Activated CD4-positive, alpha-beta T cell treated with anti-CD3 and anti-CD28 coated beads, Interleukin-2, amount 10 ng/mL, durations not matched to agents 24 days and 14 days (primary cell): Measurements from ENCODE around the gene AGPAT3. TPM values are rescaled to one million over a fixed set of nuclear protein-coding genes. Genes with fewer than 3 reads are reported as not detected.

Experiments used
- DNase-seq: peaks from one replicate; pipeline ENCODE4 v3.0.0; 2022
- H3K27ac Mint-ChIP-seq: one replicate; pipeline ENCODE4 v1.8.0; 2022; ENCODE audit warnings: mild to moderate bottlenecking, mixed read lengths
- H3K27me3 Mint-ChIP-seq: one replicate; pipeline ENCODE4 v1.8.0; 2022; ENCODE audit warnings: mixed read lengths
- H3K36me3 Mint-ChIP-seq: one replicate; pipeline ENCODE4 v1.8.0; 2022; ENCODE audit warnings: low read depth, mild to moderate bottlenecking, mixed read lengths
- H3K4me1 Mint-ChIP-seq: one replicate; pipeline ENCODE4 v1.8.0; 2021; ENCODE audit warnings: mixed read lengths
- H3K4me3 Mint-ChIP-seq: one replicate; pipeline ENCODE4 v1.8.0; 2022; ENCODE audit warnings: mild to moderate bottlenecking, moderate library complexity, mixed read lengths
- H3K9me3 Mint-ChIP-seq: one replicate; pipeline ENCODE4 v1.8.0; 2021; ENCODE audit warnings: mixed read lengths
- intact Hi-C: fragments of 100-400 bp; cut with micrococcal nuclease; formaldehyde crosslinking; loops from one replicate; pipeline ENCODE4 v1.15.1; 2023
- total RNA-seq: library from RNA; stranded (reverse); gene quantifications from 2 replicates; pipeline ENCODE4 v1.2.3, GENCODE V29; 2022

The AGPAT3 gene
- total RNA-seq, 1 donor from 2014 or later: 127 TPM

DNA sequence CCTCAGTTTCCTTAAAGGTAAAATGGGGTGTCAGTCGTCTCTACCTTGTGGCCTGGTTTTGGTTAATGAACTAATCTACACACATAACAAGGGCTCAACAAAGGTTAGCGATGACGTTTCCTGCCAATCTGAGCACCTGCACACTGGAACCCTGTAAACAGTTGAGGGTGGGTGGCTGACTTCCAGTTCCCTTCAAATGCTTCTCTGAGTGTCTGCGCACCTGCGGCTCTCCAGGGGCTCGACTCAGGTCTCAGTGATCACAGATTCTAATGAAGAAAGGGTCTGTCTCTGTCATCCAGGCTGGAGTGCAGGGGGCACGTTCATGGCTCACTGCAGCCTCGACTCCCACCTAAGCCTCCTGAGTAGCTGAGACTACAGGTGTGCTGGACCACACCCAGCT lies 3.3 kb upstream of the AGPAT3 start:
- no peak for DNase-seq
- Mint-ChIP-seq H3K4me3 (no peak overlapping the region), H3K27ac (no peak overlapping the region), H3K9me3 (no peaks in the 10 kb centered on the region), H3K4me1 (peaks cover 12% of the 10 kb centered on the region), H3K27me3 (no peaks in the 10 kb centered on the region), H3K36me3 (peaks cover 3% of the 10 kb centered on the region)
- intact Hi-C loops: no loop called here

DNA sequence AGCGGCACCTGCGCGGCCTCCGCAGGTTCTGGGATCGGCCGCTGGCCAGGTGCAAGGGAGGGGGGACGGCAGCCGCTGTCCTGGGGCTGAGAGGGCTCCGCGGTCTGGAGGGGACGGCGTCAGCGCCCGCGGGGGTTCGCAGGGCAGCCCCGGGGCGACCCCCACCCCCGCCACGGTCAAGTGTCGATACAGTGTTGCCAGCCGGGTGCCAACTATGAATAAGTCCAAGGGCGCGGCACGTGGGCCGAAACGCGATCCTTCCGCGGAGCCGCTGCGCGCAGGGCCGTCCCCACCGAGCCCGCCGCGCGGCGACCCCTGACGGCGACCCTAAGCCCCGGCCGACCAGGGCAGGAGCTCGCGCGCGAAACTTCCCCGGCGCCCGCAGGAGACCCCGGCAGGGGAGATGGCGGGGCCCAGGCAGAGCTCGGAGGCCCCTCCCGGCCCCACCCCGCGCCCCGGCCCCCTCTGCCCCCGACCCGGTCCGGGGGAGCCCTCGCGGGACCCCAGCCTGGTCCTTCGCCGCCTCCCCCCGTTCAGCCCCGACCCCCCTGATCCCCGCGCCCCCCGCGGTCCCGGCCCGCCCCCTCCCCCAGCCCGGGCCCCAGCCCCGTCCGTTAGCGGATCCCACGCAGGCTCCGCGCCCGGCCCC lies 586 bp upstream of the AGPAT3 start:
- Mint-ChIP-seq H3K36me3 (peaks cover 29% of the 10 kb centered on the region), H3K27me3 (no peaks in the 10 kb centered on the region), H3K4me3 (peak overlapping the region; percentile 63), H3K4me1 (peaks cover 33% of the 10 kb centered on the region), H3K9me3 (no peaks in the 10 kb centered on the region), H3K27ac (peak overlapping the region; percentile 48)
- peak; percentile 81 for DNase-seq
- intact Hi-C loops: no loop called here

DNA sequence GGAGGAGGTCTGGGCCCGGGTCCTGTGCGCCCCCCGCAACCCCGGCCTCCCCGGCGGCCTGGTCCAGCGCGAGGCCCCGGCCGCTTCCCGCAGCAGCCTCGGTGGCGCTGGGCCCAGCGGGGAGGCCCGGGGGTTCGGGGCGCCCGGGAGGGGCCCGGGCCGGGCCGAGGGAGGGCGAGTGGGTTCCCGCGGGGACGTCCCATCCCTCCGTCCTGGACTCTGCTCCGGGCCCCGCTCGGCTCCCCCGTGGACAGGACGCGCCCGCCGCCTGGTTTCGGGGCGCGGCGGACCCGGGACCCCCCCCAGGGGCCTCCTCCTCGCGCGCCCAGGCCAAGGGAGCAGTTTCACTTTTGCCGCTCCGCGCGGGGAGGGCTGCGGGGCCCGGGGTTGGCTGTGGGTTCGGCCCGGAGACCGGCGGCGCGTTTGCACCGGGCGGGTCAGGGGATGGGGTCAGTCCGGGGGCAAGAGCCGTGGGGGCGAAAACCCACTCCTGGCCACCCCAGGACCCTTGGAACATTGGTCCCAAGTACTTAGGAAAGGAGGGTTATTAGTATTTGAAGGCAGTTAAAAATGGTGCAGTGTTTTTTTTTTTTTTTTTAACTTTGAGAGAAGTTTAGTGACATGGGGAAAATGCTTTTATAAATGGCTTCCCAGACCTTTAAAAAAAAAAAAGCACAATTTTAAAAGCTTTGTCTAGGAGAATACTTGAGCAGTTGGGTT lies 677 bp downstream of the AGPAT3 start:
- Mint-ChIP-seq H3K27ac (peak overlapping the region; percentile 94), H3K27me3 (no peaks in the 10 kb centered on the region), H3K4me1 (peaks cover 33% of the 10 kb centered on the region), H3K36me3 (peaks cover 33% of the 10 kb centered on the region), H3K9me3 (no peaks in the 10 kb centered on the region), H3K4me3 (peak overlapping the region; percentile 90)
- intact Hi-C loops: loop anchor here (1.0 to 2.0 kb wide), 7 partner anchors 9 to 147 kb away; partner anchors contain the start of gene TRAPPC10
- DNase-seq: peak; percentile 92

DNA sequence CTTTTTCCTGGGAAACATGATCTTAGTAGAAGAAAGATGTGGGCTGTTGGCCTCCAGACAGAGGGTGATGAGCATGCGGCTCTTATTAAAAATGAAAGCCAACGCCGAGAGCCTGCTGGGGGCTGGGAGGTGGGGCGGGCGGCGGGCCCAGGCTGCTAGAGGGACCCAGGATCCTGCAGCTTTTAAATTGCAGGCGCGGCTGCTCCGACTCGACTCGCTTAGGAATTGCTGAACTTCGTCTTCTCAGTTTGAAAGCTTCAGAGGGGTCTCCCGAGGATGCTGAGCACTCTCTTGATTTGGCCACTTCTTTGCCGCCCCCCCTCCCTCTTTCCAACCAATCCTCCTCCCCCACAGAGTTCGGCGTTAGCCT lies 1.2 kb downstream of the AGPAT3 start:
- Mint-ChIP-seq H3K27ac (peak overlapping the region; percentile 94), H3K4me3 (peak overlapping the region; percentile 90), H3K4me1 (peaks cover 36% of the 10 kb centered on the region), H3K36me3 (peaks cover 37% of the 10 kb centered on the region), H3K9me3 (no peaks in the 10 kb centered on the region), H3K27me3 (no peaks in the 10 kb centered on the region)
- DNase-seq: peak; percentile 77
- intact Hi-C loops: loop anchor here (1.0 to 2.0 kb wide), 7 partner anchors 8 to 147 kb away; partner anchors contain the start of gene TRAPPC10

DNA sequence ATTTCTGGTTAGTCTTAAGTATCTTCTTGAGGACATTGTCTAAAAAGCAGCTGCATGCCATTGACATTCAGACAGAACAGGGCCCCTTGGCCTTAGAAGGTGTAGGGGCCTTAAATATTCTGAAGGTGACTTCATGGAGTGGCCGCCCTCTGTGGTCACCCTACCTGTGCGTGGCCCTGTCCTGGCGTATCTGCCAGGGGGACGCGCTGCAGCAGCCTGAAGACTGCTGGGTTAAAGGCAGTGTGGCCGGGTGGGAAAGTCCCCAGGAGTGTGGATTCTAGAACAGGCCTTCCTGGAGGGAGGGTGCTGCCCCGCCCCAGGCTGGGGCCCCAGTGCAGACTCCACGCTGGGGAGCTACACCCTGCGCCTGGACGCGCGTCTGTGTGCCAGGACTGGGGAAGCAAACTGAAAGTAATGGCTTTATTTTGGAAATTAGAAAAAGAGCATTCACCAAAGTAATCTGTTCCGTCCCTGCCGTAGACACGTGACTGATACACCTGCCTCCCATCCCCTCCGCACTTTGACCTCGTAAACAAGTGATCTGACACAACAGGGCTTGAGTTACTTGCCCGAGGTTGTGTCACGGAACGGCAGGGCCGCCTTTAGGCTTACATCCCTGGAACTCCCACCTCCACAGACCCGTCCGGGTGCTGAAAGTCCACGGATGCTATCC lies 1.8 kb downstream of the AGPAT3 start:
- H3K9me3 Mint-ChIP-seq: no peaks in the 10 kb centered on the region
- H3K4me3 Mint-ChIP-seq: peak overlapping the region; percentile 90
- peak; percentile 86 for DNase-seq
- H3K36me3 Mint-ChIP-seq: peaks cover 41% of the 10 kb centered on the region
- intact Hi-C loops: loop anchor here (1.0 to 2.0 kb wide), 7 partner anchors 8 to 146 kb away; partner anchors contain the start of gene TRAPPC10
- peak overlapping the region; percentile 94 for H3K27ac Mint-ChIP-seq
- H3K4me1 Mint-ChIP-seq: peaks cover 40% of the 10 kb centered on the region
- H3K27me3 Mint-ChIP-seq: no peaks in the 10 kb centered on the region

DNA sequence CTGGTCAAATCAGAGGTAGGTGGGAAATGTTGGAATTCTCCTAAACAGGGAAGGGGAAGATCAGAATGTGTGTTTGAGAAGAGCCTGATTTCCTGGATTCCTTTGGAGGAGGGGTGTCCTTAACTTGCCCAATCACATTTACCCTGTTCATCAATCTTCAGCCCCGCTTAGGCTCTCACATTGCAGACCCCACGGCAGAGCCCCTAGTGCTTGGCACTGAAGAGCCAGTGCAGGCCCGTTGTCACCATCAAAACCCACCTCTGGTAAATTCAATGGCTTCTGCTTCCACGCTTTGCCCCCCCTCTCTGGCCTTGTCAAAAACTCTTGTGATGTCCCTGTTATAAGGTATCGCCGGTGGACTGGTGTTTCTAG lies 2.3 kb downstream of the AGPAT3 start:
- no peaks in the 10 kb centered on the region for H3K9me3 Mint-ChIP-seq
- no peak for DNase-seq
- no peaks in the 10 kb centered on the region for H3K27me3 Mint-ChIP-seq
- H3K4me3 Mint-ChIP-seq: peak overlapping the region; percentile 90
- peaks cover 43% of the 10 kb centered on the region for H3K4me1 Mint-ChIP-seq
- peaks cover 44% of the 10 kb centered on the region for H3K36me3 Mint-ChIP-seq
- peak overlapping the region; percentile 94 for H3K27ac Mint-ChIP-seq
- intact Hi-C loops: loop anchor here (2.0 kb wide), 5 partner anchors 25 to 145 kb away; partner anchors contain the start of gene TRAPPC10

DNA sequence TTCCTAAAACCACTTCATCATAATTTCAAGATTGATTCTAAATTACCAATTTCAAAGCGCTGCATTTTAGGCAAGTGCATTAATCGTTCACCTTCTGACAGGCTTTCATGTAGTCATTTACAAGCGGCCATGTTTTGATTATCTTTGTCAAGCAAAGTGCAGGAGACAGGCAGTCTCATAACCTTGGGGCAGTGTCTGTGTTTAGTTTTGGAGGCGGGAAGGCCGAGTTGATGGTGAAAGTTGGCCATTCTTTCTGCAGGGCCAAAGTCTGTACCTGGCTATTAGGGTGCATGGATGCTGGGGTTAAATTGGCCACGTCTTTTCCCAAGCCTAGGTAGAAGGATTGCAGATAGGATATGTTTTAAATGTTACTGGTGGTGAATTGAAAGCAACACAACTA lies 2.9 kb downstream of the AGPAT3 start:
- Mint-ChIP-seq H3K36me3 (peaks cover 50% of the 10 kb centered on the region), H3K4me3 (peak overlapping the region; percentile 90), H3K9me3 (no peaks in the 10 kb centered on the region), H3K27me3 (no peaks in the 10 kb centered on the region), H3K4me1 (peaks cover 48% of the 10 kb centered on the region), H3K27ac (peak overlapping the region; percentile 94)
- intact Hi-C loops: loop anchor here (2.0 kb wide), 5 partner anchors 25 to 145 kb away; partner anchors contain the start of gene TRAPPC10
- DNase-seq: no peak

DNA sequence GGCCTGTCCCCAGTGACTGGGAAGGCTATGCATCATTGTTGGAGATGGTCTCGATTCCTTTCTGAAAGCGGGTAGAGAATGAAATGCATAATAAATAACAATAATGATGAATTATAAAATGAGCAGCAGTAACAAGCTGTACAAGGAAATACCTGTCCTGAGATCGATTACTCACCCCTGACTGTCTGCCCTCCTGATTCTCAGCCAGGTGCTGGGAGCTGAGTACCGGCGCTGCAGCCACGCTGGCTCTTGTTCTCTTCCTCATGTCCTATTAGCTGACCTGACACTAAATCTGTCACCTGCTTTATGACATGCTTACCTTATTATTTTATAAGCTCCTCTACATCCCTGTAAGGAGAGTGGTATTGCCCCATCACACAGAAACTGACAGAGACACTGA lies 3.4 kb downstream of the AGPAT3 start:
- peaks cover 54% of the 10 kb centered on the region for H3K36me3 Mint-ChIP-seq
- H3K27ac Mint-ChIP-seq: peak overlapping the region; percentile 31
- H3K4me1 Mint-ChIP-seq: peaks cover 52% of the 10 kb centered on the region
- no peak overlapping the region for H3K4me3 Mint-ChIP-seq
- no peak for DNase-seq
- intact Hi-C loops: no loop called here
- H3K27me3 Mint-ChIP-seq: no peaks in the 10 kb centered on the region
- no peaks in the 10 kb centered on the region for H3K9me3 Mint-ChIP-seq

DNA sequence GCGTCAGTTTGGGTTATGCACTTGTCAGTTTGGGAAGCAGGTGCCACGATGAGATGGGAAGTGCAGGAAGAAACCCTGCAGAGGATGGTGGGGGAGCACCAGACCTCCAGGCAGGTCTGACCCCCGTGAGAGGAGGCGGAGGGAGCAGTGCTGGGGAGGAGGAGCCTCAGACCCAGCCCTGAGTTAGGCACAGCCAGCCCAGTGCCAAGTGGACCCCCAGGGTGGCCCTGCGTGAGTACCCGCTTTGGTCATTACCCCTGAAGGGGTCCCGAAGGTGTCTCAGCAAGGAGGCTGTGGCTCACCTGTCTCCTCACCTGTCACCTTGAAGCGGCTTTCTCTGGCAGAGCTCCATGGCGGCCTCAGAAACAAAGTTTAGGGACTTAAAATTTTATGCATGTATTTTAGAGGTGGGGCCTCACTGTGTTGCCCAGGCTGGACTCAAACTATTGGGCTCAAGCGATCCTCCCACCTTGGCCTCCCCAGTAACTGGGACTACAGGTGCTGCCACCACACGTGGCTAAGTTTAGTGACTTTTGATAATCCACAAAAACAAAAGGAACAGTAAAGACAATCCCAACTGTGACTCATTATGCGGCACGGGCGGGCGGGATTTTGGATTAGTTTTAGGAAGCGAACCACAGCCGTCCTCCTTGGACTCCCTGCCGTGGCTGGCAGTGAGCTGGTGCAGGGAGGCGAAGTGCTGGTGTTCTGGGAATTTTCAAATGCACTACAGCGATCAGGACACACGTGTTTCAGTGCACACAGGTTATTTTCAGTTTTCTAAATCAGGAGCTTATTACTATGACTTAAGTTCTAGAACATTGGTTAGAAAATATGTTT lies 4.7 kb downstream of the AGPAT3 start:
- Mint-ChIP-seq H3K27ac (peak overlapping the region; percentile 9), H3K4me1 (peaks cover 57% of the 10 kb centered on the region), H3K4me3 (no peak overlapping the region), H3K36me3 (peaks cover 58% of the 10 kb centered on the region), H3K9me3 (no peaks in the 10 kb centered on the region), H3K27me3 (no peaks in the 10 kb centered on the region)
- DNase-seq: no peak
- intact Hi-C loops: no loop called here

DNA sequence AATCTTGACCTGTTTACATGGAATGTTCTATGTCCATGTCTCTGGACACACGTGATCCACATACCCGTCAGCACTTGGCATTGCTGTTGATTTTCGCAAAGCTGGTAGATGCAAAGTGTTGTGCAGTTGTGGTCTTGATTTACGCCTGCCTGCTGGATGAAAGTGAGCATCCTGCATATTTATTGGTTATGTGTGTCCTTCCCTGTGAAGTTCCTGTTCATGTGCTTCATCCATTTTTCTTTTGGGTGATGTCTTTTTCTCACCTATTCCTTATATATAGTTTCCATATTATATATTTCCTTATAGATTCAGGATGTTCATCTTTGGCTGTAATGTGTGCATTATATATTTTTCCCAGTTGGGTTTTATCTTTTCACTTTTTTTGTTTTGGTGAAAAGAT lies 6.5 kb downstream of the AGPAT3 start:
- Mint-ChIP-seq H3K9me3 (no peaks in the 10 kb centered on the region), H3K36me3 (peaks cover 67% of the 10 kb centered on the region), H3K4me1 (peaks cover 60% of the 10 kb centered on the region), H3K4me3 (no peak overlapping the region), H3K27me3 (no peaks in the 10 kb centered on the region), H3K27ac (no peak overlapping the region)
- intact Hi-C loops: no loop called here
- DNase-seq: no peak

DNA sequence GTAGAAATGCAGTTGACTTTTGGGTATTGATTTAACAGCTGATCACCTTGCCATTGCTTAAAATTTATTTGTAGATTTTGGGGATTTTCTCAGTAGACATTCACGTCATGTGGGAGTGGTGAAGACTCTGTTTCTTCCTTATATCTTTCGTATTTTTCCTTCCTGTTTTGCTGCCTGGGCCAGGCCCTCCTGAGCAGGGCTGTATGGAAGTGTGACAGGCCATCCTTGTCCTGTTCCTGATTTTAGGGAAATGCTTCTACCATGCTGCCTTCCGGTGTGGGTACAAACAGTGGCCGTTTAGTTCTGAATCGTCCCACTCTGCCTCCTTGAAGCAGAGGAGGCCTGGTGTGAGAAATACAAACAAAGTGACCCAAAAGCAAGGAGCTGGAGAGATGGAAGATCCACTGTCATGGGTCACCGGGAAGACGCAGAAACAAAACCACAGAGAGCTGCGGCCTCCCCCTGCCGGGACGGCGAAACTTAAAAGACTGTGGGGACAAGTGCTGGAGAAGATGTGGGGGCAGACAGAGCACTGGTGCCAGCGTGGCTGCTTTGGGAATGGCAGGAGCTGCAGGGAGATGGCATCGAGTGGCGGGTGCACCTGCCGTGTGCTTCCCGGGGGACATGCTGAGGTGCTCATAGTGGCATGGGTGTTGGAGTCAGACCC lies 7.6 kb downstream of the AGPAT3 start:
- Mint-ChIP-seq H3K4me1 (peaks cover 48% of the 10 kb centered on the region), H3K27me3 (no peaks in the 10 kb centered on the region), H3K9me3 (no peaks in the 10 kb centered on the region), H3K4me3 (no peak overlapping the region), H3K36me3 (peaks cover 63% of the 10 kb centered on the region), H3K27ac (peak overlapping the region; percentile 39)
- no peak for DNase-seq
- intact Hi-C loops: no loop called here

DNA sequence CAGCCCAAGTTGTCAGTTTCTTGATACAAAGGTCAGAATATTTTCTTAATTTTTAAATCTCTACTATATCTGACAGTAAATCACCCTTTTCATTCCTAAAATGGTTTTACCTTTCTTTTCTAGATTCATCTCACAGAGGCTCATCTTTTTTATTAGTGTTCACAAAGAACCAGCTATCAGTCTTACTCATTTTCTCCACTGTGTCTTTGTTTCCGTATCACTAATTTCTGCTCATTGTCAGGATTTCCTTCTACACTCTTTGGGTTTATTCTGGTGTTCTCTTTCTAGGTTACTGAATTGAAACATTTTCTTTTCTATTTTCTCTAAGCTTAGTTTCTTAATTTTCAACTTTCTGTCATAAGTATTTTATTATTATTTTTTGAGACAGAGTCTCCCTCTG lies 8.7 kb downstream of the AGPAT3 start:
- Mint-ChIP-seq H3K9me3 (no peaks in the 10 kb centered on the region), H3K4me1 (peaks cover 48% of the 10 kb centered on the region), H3K27ac (peak overlapping the region; percentile 63), H3K27me3 (no peaks in the 10 kb centered on the region), H3K36me3 (peaks cover 63% of the 10 kb centered on the region), H3K4me3 (no peak overlapping the region)
- no peak for DNase-seq
- intact Hi-C loops: loop anchor here (1.0 kb wide), 1 partner anchor 7 kb away; no protein-coding TSS in a partner anchor
